ENCODE measurements around the gene MGRN1. TPM values are rescaled to one million over a fixed set of nuclear protein-coding genes. Genes with fewer than 3 reads are reported as not detected.
A peak's percentile ranks its signal among the peaks of the same experiment; 100 is the strongest.

Gene MGRN1
- total and polyA plus RNA-seq, 2 of the 13 experiments (the other 11 are each of a cell fraction or from before 2014, with no cell fraction given), result 11.9 to 12.6 TPM

- TF ChIP-seq ZBTB10 (CRISPR knock-in tag; IDR thresholded peaks at IDR 0.05; ENCODE audit: borderline replicate concordance) (0 out of 2 replicates have a peak, but pooled peaks have one; percentile 59), MYC (CRISPR knock-in tag; IDR thresholded peaks at IDR 0.05; ENCODE audit: borderline replicate concordance) (peak; percentile 88; the same call in 1 of the 2 replicates), PRDM15 (CRISPR knock-in tag; IDR thresholded peaks at IDR 0.05) (peak; percentile 93), ZC3H4 (CRISPR knock-in tag; IDR thresholded peaks at IDR 0.05; ENCODE audit: borderline replicate concordance) (no peak), ZNF609 (CRISPR knock-in tag; IDR thresholded peaks at IDR 0.05; ENCODE audit: borderline replicate concordance) (peak; percentile 65; the same call in 1 of the 2 replicates), CREM (IDR thresholded peaks at IDR 0.05) (peak; percentile 95), CREM (CRISPR knock-in tag; IDR thresholded peaks at IDR 0.05) (peak; percentile 60; the same call in 1 of the 2 replicates), ZNF776 (CRISPR knock-in tag; IDR thresholded peaks at IDR 0.05) (0 out of 2 replicates have a peak, but pooled peaks have one; percentile 53), MYPOP (CRISPR knock-in tag; IDR thresholded peaks at IDR 0.05) (0 out of 2 replicates have a peak, but pooled peaks have one; percentile 13), SMARCE1 (IDR thresholded peaks at IDR 0.05; ENCODE audit: borderline replicate concordance) (no peak), MXD1 (CRISPR knock-in tag; IDR thresholded peaks at IDR 0.05) (peak; percentile 37; the same call in 1 of the 2 replicates), ZFP82 (CRISPR knock-in tag; IDR thresholded peaks at IDR 0.05; ENCODE audit: borderline replicate concordance) (peak; percentile 33; the same call in 1 of the 2 replicates), HIVEP1 (CRISPR knock-in tag; IDR thresholded peaks at IDR 0.05) (peak; percentile 51), CCDC6 (CRISPR knock-in tag; IDR thresholded peaks at IDR 0.05) (peak; percentile 52; the same call in 1 of the 2 replicates)
These were observed 8.4 kb upstream of the MGRN1 start (continued) for GRCh38 chr16:4616047-4616811.

All from HepG2 (cell line).